NCI-H2227 (cell line): ENCODE data around the gene CA9.
A peak's percentile ranks its signal among the peaks of the same experiment; 100 is the strongest.

ENCODE experiments used
- DNase-seq: peaks from one replicate; lab custom pipeline; 2025; ENCODE audit not compliant: unreplicated experiment; lab: John Stamatoyannopoulos, UW

CA9 gene

DNA sequence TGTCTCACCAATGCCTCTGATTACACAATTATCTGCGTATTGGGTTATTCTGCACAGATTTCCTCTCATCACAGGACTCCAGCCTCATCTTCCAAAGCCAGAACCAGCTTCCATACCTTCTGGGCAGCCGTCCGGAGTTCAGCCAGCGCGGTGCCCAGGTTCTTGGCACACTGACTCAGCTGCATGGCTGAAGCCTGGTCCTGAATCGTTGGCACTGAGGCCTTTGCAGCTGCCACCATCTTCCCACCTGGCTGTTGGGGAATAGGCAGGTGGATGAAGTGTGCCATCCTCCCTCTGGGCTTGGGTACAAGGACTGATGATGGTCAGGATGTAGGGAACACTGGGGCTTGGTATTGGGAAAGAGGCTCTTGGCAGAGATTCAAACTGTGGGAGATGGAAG is 40.4 kb downstream of the CA9 start:
- no peak for DNase-seq

DNA sequence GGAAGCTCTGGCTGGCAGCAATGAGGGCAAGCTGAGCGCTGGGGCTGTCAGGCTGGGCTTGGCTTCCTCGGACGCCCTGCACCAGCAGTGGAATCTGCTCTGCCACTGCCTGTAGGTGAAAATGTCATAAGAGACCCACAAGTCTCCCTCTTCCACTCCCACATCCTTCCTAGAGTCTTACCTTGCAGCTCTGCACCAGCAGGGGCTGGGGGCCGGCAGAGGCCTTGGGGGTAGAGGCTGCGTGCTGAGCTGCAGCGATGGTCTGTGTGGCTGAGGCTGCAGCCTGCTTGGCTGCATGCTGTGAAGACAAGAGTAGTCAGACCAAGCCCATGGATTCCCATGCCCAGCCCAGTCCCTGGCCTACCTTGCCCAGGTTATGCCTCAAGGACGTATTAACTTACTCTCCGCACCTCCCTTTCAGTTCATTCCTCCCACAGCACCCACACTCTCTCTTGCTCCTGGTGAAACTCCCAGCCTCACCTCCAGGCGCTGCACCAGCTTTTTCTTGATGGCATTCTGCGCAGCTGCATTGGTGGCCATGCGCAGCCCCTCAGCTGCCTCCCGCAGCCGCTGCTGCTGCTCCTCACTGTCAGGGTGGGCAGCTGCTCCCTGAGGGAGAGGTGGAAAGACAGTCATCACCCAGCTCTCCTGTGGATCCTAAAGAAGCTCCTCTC is 41.0 kb downstream of the CA9 start:
- no peak for DNase-seq

DNA sequence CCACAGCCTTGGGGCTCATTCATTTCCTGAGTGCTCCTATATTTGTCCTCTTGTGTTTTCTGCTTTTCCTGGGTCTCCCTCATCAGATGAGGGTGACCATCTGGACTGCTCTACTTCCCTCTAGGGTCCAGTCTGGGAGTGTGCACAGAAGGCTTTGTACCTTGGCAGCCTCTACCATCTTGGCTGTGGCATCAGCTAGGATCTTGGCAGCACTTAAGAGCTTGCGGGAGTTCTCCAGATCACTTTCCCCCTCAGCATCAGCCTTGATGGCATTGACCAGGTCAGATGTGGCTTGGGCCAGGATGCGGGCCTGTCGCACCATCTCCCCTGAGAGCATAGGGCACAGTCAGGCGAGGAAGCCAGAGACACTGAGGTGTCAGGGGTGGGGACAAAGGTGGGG is 42.5 kb downstream of the CA9 start:
- no peak for DNase-seq

DNA sequence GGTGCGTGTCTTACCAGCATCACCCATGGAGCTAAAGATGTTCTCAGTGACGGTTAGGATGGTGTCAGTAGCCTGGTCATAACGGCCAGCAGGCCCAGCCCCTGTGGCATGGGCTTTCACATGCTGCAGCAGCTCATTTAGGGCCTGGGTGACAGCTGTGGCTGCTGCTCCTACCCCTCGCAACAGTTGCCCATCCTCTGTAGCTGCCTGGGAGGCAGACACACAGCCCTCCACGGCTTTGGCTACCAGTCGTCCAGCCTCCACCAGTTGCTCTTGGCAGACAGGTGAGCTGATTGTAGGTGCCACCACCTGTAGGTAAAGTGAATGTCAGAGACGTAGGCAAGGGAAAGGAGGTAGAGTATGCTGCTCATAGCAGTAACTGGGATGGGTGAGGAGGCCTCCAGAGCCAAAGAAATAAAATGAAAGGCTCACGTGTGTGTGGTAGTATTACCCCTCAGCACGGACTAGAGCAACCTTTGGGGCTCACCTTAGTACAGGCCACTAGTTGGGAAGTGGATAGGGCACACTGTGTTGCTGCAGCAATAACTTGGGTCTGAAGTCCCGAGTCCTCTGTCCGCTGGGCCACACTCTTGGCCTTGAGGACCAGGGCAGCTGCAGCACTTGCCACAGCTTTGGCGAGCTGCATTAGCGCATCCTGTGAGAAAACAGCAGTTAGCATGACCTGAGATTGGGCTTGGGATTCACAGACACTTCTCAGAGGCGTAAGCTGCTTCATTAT is 43.6 kb downstream of the CA9 start:
- no peak for DNase-seq

DNA sequence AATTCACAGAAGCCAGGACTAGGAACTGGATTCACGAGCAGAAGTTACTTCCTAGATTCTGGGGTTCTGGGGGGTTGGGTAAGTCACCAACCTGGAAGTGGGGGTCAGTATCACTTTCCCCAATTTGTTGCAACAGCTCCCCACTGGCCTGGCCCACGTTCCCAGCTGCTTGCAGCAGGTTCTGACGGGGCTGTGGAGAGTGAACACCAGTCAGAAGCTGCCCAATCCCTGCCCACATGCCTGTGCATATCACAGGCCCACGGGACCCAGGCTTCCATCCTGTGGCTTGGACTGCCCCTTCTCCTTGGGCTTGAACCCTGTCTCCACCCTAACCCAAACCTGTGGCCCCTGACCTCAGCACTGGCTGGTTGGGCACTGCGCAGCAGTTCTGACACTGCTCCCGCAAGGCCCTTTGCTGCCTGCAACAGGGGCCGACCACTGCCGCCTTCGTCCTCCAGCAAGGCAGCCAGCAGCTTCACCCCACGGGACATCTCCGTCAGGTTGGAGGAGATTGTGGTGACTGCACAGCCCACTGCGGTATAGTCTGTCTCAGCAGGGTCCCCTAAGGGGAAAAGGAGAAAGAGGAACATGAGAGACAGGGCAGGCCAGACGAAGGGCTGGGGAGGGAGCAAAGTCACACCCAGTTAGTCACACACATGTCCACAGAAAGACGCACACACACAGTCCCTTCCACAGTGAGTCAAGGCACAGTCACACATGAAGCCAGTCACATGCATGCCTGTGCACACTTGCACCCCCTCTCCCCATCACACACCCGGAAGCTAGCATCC is 45.2 kb downstream of the CA9 start:
- DNase-seq = no peak

DNA sequence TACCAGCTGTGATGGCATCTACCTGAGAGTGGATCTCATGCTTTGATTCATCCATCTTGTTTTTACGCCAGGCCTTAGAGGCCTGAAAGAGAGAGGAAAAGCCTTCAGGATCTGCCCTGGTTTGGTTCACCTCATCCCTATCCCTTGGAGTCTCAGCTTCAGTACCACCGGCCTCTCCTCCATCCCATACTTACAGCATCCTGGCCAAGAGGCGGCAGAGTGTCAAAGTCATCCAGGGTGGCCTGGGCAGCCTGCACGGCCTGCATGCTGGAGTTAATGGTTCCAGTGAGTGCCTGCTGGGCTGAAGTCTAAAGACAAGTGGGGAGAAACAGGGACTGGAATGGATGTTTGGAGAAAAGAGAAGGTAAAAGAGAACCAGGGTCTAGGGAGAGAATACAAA is 45.8 kb downstream of the CA9 start:
- DNase-seq = no peak

DNA sequence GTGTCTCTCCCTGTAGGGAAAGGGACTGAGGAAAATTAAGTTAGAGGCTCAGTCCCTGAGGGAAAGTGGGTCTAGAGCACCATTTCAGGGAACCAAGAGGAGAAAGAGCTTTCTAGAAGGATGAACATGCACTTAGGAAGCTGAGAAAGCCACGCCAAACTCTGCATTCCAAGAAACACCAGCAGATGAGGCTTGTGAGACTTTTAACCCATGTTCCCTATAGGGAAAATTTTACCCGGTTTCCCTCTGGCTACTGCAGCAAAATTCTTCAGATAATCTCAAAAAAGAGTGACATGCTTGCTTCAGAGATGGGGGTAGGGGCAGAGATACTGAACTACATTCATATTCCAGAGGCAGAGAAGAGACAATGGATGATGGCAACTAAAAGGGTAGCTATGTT is 49.7 kb downstream of the CA9 start:
- DNase-seq = no peak

DNA sequence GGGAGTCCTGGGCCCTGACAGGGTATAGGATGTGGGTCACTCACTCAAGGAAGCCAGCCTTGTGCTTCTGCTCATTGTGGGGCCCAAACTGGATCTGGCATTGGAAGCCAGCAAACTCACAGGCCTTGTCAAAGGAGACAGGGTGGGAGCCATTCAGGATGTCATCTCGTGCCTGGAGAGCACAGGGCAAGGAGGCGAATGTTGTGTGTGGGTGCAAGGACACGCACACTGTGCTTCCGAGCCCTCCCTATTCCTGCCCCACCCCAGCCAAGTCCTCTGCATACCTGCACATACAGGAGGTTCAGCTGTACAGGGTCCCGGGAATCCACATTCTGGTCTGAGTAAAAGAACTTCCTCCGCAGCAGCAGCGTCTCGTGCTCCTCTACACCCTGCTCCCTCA is 50.2 kb downstream of the CA9 start:
- no peak for DNase-seq

DNA sequence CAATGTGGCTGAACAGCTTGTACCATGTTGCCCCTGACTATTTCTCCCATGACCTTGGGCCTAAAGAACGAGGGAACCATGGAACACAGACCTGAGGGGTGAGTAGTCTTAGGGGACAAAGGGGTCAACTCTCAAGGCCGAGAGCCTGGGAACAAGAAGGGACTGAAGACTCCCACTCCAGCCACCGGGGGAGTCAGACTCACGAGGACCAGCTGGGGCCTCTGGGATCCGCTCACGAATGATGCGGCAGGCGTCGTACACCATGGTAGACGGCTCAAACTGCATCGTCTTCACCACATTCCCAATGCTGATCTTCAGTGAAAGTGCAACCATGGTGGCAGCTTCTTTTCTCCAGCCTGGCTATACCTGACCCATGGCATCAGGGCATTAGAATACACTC is 51.6 kb downstream of the CA9 start:
- no peak for DNase-seq

DNA sequence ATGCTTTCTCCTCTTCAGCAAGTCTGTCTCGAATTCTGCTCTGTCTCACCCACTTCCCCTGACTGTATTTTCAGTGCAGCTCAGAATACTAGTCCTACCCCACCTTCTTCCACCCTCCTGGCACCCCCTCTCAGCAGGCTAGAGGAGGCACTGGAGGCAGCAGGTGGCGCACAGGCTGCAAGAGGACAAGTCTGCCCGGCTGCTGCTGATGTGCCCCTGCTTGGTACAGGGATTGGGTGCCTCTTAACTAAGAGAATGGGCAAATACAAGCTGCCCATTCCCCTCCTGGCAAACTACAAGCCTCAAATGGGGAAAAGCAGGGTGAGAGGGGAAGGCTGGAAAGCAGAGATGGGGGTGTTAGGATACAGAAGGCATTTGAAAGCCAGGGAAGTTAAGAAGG is 53.2 kb downstream of the CA9 start:
- DNase-seq = no peak

DNA sequence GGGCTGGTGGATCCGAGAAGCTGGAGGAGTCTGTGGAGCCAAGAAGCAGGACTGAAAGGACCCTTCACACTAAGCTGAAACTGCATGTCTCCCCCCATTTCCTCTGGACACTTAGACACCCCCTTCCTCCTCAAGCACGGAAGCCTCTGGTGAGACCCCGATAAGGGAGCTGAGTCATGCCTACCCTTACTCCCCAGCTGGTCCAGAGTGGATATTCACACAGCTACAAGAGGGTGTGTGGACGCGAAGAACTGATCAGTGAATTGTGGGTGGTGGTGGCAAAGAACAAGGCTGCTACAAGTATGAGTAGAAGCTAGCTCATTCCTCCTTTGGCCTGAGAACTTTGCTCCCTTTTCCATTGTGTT is 53.9 kb downstream of the CA9 start:
- DNase-seq = no peak

DNA sequence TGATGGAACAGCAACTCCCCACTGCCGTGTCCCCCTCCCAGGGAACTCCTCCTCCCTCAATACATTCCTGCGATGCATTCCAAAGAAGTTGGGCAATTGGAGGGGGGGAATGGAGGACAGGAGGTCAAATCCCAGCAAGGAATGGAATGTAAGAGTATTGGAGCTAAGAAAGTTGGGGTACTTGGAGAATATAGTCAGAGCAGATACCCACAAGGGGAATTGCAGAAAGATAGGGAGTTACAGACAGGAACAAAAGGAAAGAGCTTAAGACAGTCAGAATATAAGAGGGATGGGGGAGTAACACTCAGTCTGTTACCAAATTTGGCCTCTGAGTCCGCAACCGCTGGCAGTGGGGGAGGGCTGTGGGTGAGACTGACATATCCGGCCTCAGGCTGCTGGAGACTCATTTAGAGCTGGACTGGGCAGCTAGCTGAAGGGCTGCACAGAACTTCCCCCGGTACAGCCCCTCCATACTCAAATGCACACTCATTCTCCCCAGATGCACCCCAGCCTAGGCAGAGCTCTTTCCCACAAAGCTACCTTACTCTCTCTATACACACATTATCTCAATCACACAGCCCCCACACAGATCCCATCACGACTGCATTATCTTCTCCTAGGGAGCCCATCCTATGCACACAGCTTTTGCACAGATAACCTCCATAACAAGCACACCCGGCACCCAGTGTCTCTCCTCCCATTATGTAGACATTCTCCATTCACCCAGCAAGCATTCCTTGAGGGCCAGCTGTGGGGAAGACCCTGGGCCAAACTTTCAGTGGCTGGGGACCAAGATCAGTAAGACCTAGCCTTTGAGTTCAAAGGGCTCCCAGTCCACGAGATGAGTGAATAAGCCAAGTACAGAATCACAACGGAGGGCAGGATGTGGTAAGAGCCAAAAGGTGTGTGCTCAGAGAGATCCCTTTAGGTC is 54.6 kb downstream of the CA9 start:
- DNase-seq = no peak

DNA sequence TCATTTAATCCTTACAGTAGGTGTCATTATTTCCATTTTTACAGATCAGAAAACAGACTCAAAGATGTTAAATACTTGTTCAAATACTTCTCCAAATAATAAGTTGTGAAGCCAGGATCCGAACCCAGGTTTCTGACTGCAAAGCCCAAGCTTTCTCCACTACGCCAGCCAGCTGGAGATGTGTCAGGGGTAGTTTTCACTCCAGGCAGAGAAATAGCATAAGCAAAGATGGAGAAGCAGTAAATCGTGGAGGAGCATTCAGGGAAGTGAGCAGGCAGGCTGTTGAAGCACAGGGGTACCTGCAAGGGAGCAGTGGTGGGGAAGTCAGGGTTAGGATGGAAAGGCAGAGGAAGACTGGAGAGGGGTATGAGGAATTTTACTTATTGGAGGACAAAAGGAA is 55.4 kb downstream of the CA9 start:
- DNase-seq = no peak

DNA sequence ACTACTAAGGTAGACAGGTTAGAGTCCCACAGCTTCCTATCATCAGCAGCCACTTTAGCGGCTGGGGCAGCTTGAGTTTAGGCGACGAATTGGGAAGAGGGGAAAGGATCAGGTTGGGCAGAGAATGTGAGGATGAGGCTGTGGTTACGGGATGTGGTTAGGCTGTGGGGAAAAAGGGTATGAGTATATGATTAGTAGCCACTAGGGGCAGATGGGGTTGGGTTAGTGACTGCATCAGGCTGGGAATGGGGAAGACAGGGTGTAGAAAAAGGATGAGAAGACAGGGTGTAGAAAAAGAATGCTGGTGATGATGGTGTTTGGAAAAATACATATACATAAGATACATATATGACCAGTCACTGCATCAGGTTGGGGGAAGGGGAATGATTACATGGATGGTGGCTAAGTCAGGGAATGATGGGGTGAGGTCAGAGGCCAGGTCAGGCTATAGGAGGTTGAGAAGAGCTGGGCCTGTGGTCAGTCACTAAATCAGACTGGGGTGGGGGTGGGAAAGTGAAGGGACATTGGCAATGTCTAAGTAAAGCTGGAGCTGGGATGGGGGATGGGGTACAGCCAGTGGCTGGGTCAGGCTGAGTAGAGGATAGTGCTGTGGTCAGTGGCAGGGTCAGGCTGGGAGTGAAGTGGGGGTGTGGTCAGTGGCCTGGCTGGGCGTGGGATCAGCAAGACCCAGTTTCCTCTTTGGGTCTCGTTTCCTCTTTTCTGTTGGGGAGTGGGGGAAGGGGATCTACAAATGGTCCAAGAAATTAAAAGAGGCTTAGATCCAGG is 56.2 kb downstream of the CA9 start:
- DNase-seq = peak; percentile 20

DNA sequence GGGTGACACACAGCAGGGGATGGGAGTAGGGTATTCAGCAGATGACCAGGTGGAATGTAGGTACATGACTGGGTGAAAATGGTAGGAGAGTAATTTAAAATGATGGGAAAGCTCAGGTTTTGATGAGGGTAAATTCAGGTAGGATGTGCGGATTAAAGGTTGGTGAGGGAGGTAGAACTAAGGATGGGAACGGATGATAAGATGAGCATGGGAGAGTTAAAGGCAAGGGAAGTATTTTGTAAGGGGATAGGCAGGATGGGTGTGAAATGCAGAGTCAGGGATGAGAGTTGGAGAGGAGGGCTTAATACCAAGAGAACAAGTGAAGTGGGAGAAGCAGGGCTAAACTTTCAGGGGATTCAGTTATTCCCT is 56.7 kb downstream of the CA9 start:
- DNase-seq = no peak
